CD4-positive, alpha-beta memory T cell (primary cell): ENCODE data around the gene DYNLT2. TPM values are rescaled to one million over a fixed set of nuclear protein-coding genes. Genes with fewer than 3 reads are reported as not detected.

Experiments
- CTCF ChIA-PET: fragments of 350-600 bp; sonication (Branson Sonifier 250); formaldehyde crosslinking; loops from one replicate; lab custom pipeline; 2021; ENCODE audit warnings: inconsistent platforms; ENCODE audit not compliant: partially characterized antibody; lab: Charles Lee
- POLR2A ChIA-PET: fragments of 350-600 bp; sonication (Branson Sonifier 250); formaldehyde crosslinking; loops from one replicate; lab custom pipeline; 2021; ENCODE audit not compliant: partially characterized antibody; lab: Charles Lee
- DNase-seq, 5 donors: peaks; one replicate each; pipeline versions ENCODE4 v3.0.0 to v3.0.0-alpha.2; 2020 to 2022; ENCODE audit warnings: mixed read lengths in 1 of 5
- H3K27ac ChIP-seq: one replicate; pipeline ENCODE4 v1.7.0; 2013; ENCODE audit warnings: low read depth, low read length
- H3K27me3 ChIP-seq: 2 replicates; pipeline ENCODE4 v1.7.0; 2013; ENCODE audit warnings: mild to moderate bottlenecking, low read length, moderate library complexity; ENCODE audit not compliant: insufficient read depth
- H3K36me3 ChIP-seq: 2 replicates; pipeline ENCODE4 v1.7.0; 2013; ENCODE audit warnings: mild to moderate bottlenecking, low read length, moderate library complexity; ENCODE audit not compliant: insufficient read depth
- H3K4me1 ChIP-seq: 2 replicates; pipeline ENCODE4 v1.7.0; 2013; ENCODE audit warnings: mild to moderate bottlenecking, low read length, moderate library complexity; ENCODE audit not compliant: insufficient read depth
- H3K4me3 ChIP-seq, 2 donors: one replicate each; pipeline ENCODE4 v1.7.0; 2013; ENCODE audit warnings: low read length in 2 of 2, mild to moderate bottlenecking in 1 of 2
- H3K9me3 ChIP-seq, 2 donors: one replicate each; pipeline ENCODE4 v1.7.0; 2013; ENCODE audit warnings: low read length in 2 of 2, control low read depth in 1 of 2; ENCODE audit not compliant: control insufficient read depth in 1 of 2
- H3K27ac Mint-ChIP-seq, 7 donors: one replicate each; pipeline ENCODE4 v1.8.0; 2020 to 2021; ENCODE audit warnings: mixed read lengths in 7 of 7, mild to moderate bottlenecking in 6 of 7, inconsistent platforms in 3 of 7, moderate library complexity in 3 of 7
- H3K27me3 Mint-ChIP-seq, 2 donors: one replicate each; pipeline ENCODE4 v1.8.0; 2020 to 2021; ENCODE audit warnings: mixed read lengths in 2 of 2
- H3K36me3 Mint-ChIP-seq, 2 donors: one replicate each; pipeline ENCODE4 v1.8.0; 2020 to 2021; ENCODE audit warnings: mixed read lengths in 2 of 2, inconsistent platforms in 1 of 2, mild to moderate bottlenecking in 1 of 2
- H3K4me1 Mint-ChIP-seq, 4 donors: one replicate each; pipeline ENCODE4 v1.8.0; 2020 to 2021; ENCODE audit warnings: mixed read lengths in 4 of 4, mild to moderate bottlenecking in 1 of 4
- H3K4me3 Mint-ChIP-seq, 8 donors: one replicate each; pipeline ENCODE4 v1.8.0; 2020 to 2021; ENCODE audit warnings: mixed read lengths in 8 of 8, mild to moderate bottlenecking in 7 of 8, moderate library complexity in 6 of 8, inconsistent platforms in 3 of 8
- H3K9me3 Mint-ChIP-seq, 8 donors: one replicate each; pipeline ENCODE4 v1.8.0; 2020 to 2021; ENCODE audit warnings: mixed read lengths in 8 of 8, mild to moderate bottlenecking in 5 of 8, inconsistent platforms in 3 of 8, moderate library complexity in 1 of 8
- intact Hi-C: fragments of 100-400 bp; cut with micrococcal nuclease; formaldehyde crosslinking; loops from one replicate; pipeline ENCODE4 v1.15.1; 2023
- polyA plus RNA-seq, 2 donors: library from polyadenylated mRNA; unstranded; fragments of 300-500 nt; fragmentation: Illumina TruSeq; gene quantifications; one replicate each; pipeline ENCODE4 v1.2.3, GENCODE V29; 2021
- total RNA-seq, 2 experiments: library from RNA; stranded (reverse); gene quantifications; one replicate each; pipeline ENCODE4 v1.2.3, GENCODE V29; 2021

Gene DYNLT2
- total and polyA plus RNA-seq, 4 experiments from 2014 or later = 0.56 to 6.9 (median 3.0) TPM

- peak; percentile 61 to 67 (median 63) for DNase-seq
- Mint-ChIP-seq H3K27ac (peak within 1 kb of the TSS; percentile 93 to 99 (median 96)), H3K4me3 (peak within 1 kb of the TSS; percentile 89 to 100 (median 96)), H3K4me1 (peaks cover 22 to 47% (median 34%) of the 10 kb centered on the region in 4 donors), H3K27me3 (no peaks in the 10 kb centered on the region), H3K9me3 (no peaks in the 10 kb centered on the region), H3K36me3 (peaks cover 0 to 13% of the 10 kb centered on the region in 2 donors)
- H3K27me3 ChIP-seq = no peaks in the 10 kb centered on the region
- H3K4me1 ChIP-seq = peaks cover 38% of the 10 kb centered on the region
- no peaks in the 10 kb centered on the region for H3K9me3 ChIP-seq
- ChIA-PET CTCF (interaction anchor here (0.6 kb wide), 1 partner anchor 11 kb away, joined by 3 read pairs; no protein-coding TSS in a partner anchor), POLR2A (interaction anchor here (0.8 to 18.2 kb wide), 9 partner anchors 9 to 859 kb away, joined by 3 to 279 read pairs (median 4); partner anchors contain the start of genes C6orf120, DYNLT2, ERMARD and PDCD2)
- intact Hi-C loops = loop anchor here (2.0 kb wide), 1 partner anchor 70 kb away; no protein-coding TSS in a partner anchor
- no peaks in the 10 kb centered on the region for H3K36me3 ChIP-seq
- peak within 1 kb of the TSS; percentile 85 for H3K27ac ChIP-seq
- peak within 1 kb of the TSS; percentile 76 to 90 for H3K4me3 ChIP-seq
Measured at GRCh38 chr6:169724494-169725124, 26.8 kb downstream of the DYNLT2 start, which contains the start of gene PHF10. TSS of gene PHF10 (minus strand) at chr6:169724500. CDS start at chr6:169723931, 569 bp downstream.

DNA sequence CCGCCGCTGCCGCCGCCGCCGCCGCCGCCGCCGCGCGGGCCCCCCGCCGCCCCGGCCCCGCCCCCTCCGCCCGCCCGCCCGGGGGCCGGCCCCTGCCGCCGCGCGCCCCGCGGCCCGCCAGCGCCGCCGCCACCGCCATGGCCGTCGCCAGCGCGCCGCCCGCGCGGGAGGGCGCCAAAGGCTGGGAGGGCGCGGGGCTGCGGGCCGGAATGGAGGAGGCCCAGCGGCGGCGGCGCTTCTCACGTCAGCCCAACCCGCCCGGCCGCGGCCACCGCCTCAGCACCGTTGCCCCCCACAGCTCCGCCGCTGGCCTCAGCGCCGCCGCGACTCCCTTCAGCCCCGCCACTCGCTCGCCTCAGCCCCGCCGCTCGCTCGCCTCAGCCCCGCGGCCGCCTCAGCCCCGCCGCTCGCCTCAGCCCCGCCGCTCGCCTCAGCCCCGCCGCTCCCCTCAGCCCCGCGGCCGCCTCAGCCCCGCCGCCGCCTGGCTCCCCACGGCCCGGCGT, 27.3 kb downstream of the DYNLT2 start:
- no peaks in the 10 kb centered on the region for H3K9me3 Mint-ChIP-seq
- Histone ChIP-seq H3K27me3 (no peaks in the 10 kb centered on the region), H3K4me3 (no peak overlapping the region), H3K36me3 (no peaks in the 10 kb centered on the region), H3K9me3 (no peaks in the 10 kb centered on the region), H3K4me1 (peaks cover 44% of the 10 kb centered on the region), H3K27ac (no peak overlapping the region)
- peak; percentile 40 to 52 (median 43) for DNase-seq
- ChIA-PET POLR2A (interaction anchor here (0.9 to 18.2 kb wide), 8 partner anchors 9 to 829 kb away, joined by 3 to 279 read pairs (median 14); partner anchors contain the start of genes C6orf120, DYNLT2, ERMARD and PSMB1), CTCF (interaction anchor here (1.2 to 2.7 kb wide), 2 partner anchors 13 to 22 kb away, joined by 4 to 15 read pairs; partner anchors contain the start of genes C6orf120 and WDR27)
- peaks cover 26 to 52% (median 40%) of the 10 kb centered on the region in 4 donors for H3K4me1 Mint-ChIP-seq
- peak overlapping the region in 1 of 7 donors; percentile 78 for H3K27ac Mint-ChIP-seq
- H3K4me3 Mint-ChIP-seq = peak overlapping the region in 6 of 8 donors; percentile 25 to 87 (median 59)
- peaks cover 0 to 13% of the 10 kb centered on the region in 2 donors for H3K36me3 Mint-ChIP-seq
- intact Hi-C loops = loop anchor here (1.0 to 2.0 kb wide), 4 partner anchors 22 to 830 kb away; partner anchors contain the start of genes C6orf120, DYNLT2, ERMARD and TBP
- H3K27me3 Mint-ChIP-seq = no peaks in the 10 kb centered on the region

GRCh38 chr6:169723200-169723909, 28.0 kb downstream of the DYNLT2 start:
- intact Hi-C loops = loop anchor here (1.0 kb wide), 3 partner anchors 21 to 831 kb away; partner anchors contain the start of genes C6orf120, DYNLT2, ERMARD and TBP
- peaks cover 0 to 13% of the 10 kb centered on the region in 2 donors for H3K36me3 Mint-ChIP-seq
- POLR2A ChIA-PET = interaction anchor here (0.9 to 18.2 kb wide), 8 partner anchors 8 to 830 kb away, joined by 3 to 279 read pairs (median 17); partner anchors contain the start of genes C6orf120, DYNLT2, ERMARD and PSMB1
- peak overlapping the region; percentile 85 for H3K27ac ChIP-seq
- H3K4me3 ChIP-seq = peak overlapping the region; percentile 76 to 90
- H3K27ac Mint-ChIP-seq = peak overlapping the region; percentile 93 to 99 (median 96)
- H3K4me1 ChIP-seq = peaks cover 49% of the 10 kb centered on the region
- DNase-seq = peak; percentile 74 to 79 (median 76)
- no peaks in the 10 kb centered on the region for H3K9me3 Mint-ChIP-seq
- H3K4me3 Mint-ChIP-seq = peak overlapping the region; percentile 89 to 100 (median 96)
- no peaks in the 10 kb centered on the region for H3K27me3 ChIP-seq
- no peaks in the 10 kb centered on the region for H3K9me3 ChIP-seq
- H3K4me1 Mint-ChIP-seq = peaks cover 28 to 55% (median 42%) of the 10 kb centered on the region in 4 donors
- H3K36me3 ChIP-seq = no peaks in the 10 kb centered on the region
- CTCF ChIA-PET = interaction anchor here (0.8 to 2.7 kb wide), 4 partner anchors 13 to 820 kb away, joined by 3 to 15 read pairs (median 4); partner anchors contain the start of genes C6orf120 and WDR27
- H3K27me3 Mint-ChIP-seq = no peaks in the 10 kb centered on the region

DNA sequence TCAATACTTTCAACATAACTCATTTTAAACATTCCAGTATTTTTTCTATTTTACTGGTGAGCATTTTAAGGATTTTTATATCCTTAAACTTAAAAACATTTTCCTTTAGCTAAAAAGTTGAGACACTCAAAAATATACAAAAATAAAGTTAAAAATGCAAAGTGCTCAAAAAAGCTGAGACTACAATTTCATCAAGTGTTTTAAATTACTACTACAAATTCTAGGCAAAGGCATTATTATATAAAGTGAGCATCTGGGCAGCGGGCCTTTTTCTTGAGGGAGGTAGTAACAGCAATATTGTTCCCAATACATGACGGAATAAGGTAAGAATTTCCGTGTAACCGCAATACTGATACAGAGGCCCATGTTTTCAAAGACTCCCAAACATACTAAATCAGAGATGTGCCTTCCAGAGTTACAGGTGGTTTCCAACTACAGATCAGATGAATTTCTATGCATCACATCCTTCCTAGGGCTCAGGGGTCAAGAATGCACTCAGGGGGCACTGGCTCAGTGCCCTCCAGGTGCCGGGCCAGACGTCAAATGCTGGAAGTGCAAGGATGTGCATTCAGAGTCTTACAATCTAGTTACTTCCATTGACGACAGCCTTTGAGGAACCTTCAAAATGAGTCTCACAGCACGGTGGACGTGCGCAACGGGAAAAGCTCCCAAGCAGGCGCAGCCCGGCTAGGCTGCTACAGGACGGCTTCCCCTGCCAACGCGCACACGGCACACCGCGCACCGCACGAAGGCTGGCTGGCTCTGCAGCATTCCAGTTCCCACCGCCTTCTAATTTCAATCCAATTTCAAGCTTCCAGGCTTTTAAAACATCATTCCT, 28.8 kb downstream of the DYNLT2 start:
- H3K9me3 ChIP-seq = no peaks in the 10 kb centered on the region
- H3K36me3 Mint-ChIP-seq = peaks cover 0 to 15% of the 10 kb centered on the region in 2 donors
- ChIA-PET CTCF (interaction anchor here (0.8 to 2.7 kb wide), 7 partner anchors 12 to 819 kb away, joined by 3 to 15 read pairs (median 3); partner anchors contain the start of genes C6orf120, DYNLT2, ERMARD and WDR27), POLR2A (interaction anchor here (0.9 to 18.2 kb wide), 8 partner anchors 8 to 831 kb away, joined by 3 to 279 read pairs (median 17); partner anchors contain the start of genes C6orf120, DYNLT2, ERMARD and PSMB1)
- H3K27me3 Mint-ChIP-seq = no peaks in the 10 kb centered on the region
- H3K36me3 ChIP-seq = no peaks in the 10 kb centered on the region
- no peaks in the 10 kb centered on the region for H3K27me3 ChIP-seq
- H3K27ac ChIP-seq = peak overlapping the region; percentile 85
- H3K4me3 ChIP-seq = peak overlapping the region; percentile 76 to 90
- peaks cover 52% of the 10 kb centered on the region for H3K4me1 ChIP-seq
- H3K4me1 Mint-ChIP-seq = peaks cover 28 to 55% (median 41%) of the 10 kb centered on the region in 4 donors
- peak in 2 of 5 donors; percentile 54 to 67 for DNase-seq
- H3K9me3 Mint-ChIP-seq = no peaks in the 10 kb centered on the region
- intact Hi-C loops = loop anchor here (1.0 kb wide), 3 partner anchors 20 to 832 kb away; partner anchors contain the start of genes C6orf120, DYNLT2, ERMARD and TBP
- peak overlapping the region; percentile 89 to 100 (median 96) for H3K4me3 Mint-ChIP-seq
- peak overlapping the region; percentile 93 to 99 (median 96) for H3K27ac Mint-ChIP-seq

- Histone ChIP-seq H3K27me3 (no peaks in the 10 kb centered on the region), H3K27ac (no peak overlapping the region), H3K9me3 (no peaks in the 10 kb centered on the region), H3K36me3 (peaks cover 12% of the 10 kb centered on the region), H3K4me3 (no peak overlapping the region), H3K4me1 (peaks cover 47% of the 10 kb centered on the region)
- H3K9me3 Mint-ChIP-seq = no peaks in the 10 kb centered on the region
- H3K4me3 Mint-ChIP-seq = peak overlapping the region in 5 of 8 donors; percentile 10 to 46 (median 29)
- no peaks in the 10 kb centered on the region for H3K27me3 Mint-ChIP-seq
- peaks cover 5 to 34% of the 10 kb centered on the region in 2 donors for H3K36me3 Mint-ChIP-seq
- no peak for DNase-seq
- POLR2A ChIA-PET = interaction anchor here (6.4 to 18.2 kb wide), 3 partner anchors 12 to 31 kb away, joined by 55 to 279 read pairs (median 100); partner anchors contain the start of genes C6orf120, DYNLT2, ERMARD and WDR27
- H3K4me1 Mint-ChIP-seq = peaks cover 23 to 47% (median 37%) of the 10 kb centered on the region in 4 donors
- intact Hi-C loops = no loop called here
- H3K27ac Mint-ChIP-seq = peak overlapping the region; percentile 18 to 97 (median 52)
- CTCF ChIA-PET = interaction anchor here (1.3 kb wide), 1 partner anchor 11 kb away, joined by 3 read pairs; no protein-coding TSS in a partner anchor
Measured at GRCh38 chr6:169720207-169720855, 31.0 kb downstream of the DYNLT2 start.
